T-cell (primary cell): ENCODE data around the gene STAT6. TPM values are rescaled to one million over a fixed set of nuclear protein-coding genes. Genes with fewer than 3 reads are reported as not detected.

Source experiments
- ATAC-seq, 4 experiments: fragments of 200-7000 bp in 3 of 4; fragments of 150-1000 bp in 1 of 4; cut with Tn5 transposase; replicated peaks in 1 of 4; 1 replicate in 3 of 4; 2 replicates in 1 of 4; pipeline ENCODE4 v1.10.0; 2021; ENCODE audit warnings: moderate library complexity in 3 of 4, mild to moderate bottlenecking in 2 of 4, moderate number of reproducible peaks in 1 of 4
- CTCF ChIA-PET, 2 donors: fragments of 300-600 bp; sonication (Branson Sonifier 250); formaldehyde crosslinking; loops; one replicate each; lab custom pipeline; 2022; ENCODE audit warnings: antibody characterized with exemption in 2 of 2; lab: Charles Lee
- POLR2A ChIA-PET, 2 donors: fragments of 300-600 bp; sonication (Branson Sonifier 250); formaldehyde crosslinking; loops; one replicate each; lab custom pipeline; 2022; ENCODE audit warnings: antibody characterized with exemption in 2 of 2; lab: Charles Lee
- DNase-seq, 35 experiments: peaks; one replicate each; pipeline versions ENCODE4 v3.0.0 to v3.0.0-alpha.2; 2013 to 2023
- H3K27ac ChIP-seq: one replicate; pipeline ENCODE4 v1.5.1; 2013; ENCODE audit warnings: low read length
- H3K27me3 ChIP-seq, 2 experiments: replicated peaks in 1 of 2; 1 replicate in 1 of 2; 2 replicates in 1 of 2; pipeline versions ENCODE4 v1.6.1 to v1.7.0; 2013; ENCODE audit warnings: low read length in 1 of 2, mixed read lengths in 1 of 2; ENCODE audit not compliant: control insufficient read depth in 2 of 2, insufficient read depth in 2 of 2; ENCODE audit errors: extremely low read depth in 1 of 2
- H3K36me3 ChIP-seq, 2 donors: 1 replicate in 1 of 2; 2 replicates in 1 of 2; pipeline versions ENCODE4 v1.6.1 to v1.7.0; 2013; ENCODE audit warnings: low read length in 1 of 2; ENCODE audit not compliant: control insufficient read depth in 2 of 2, insufficient read depth in 1 of 2; ENCODE audit errors: extremely low read depth in 1 of 2
- H3K4me1 ChIP-seq, 2 experiments: 1 replicate in 1 of 2; 2 replicates in 1 of 2; pipeline versions ENCODE4 v1.6.1 to v1.7.0; 2013; ENCODE audit warnings: low read length in 2 of 2, mixed read lengths in 1 of 2; ENCODE audit not compliant: insufficient read depth in 2 of 2, control insufficient read depth in 1 of 2; ENCODE audit errors: extremely low read depth in 1 of 2
- H3K4me3 ChIP-seq, 2 donors: 1 replicate in 1 of 2; 2 replicates in 1 of 2; pipeline versions ENCODE4 v1.5.1 to v1.7.0; 2013; ENCODE audit warnings: mild to moderate bottlenecking in 2 of 2, low read length in 1 of 2, moderate library complexity in 1 of 2; ENCODE audit not compliant: control insufficient read depth in 1 of 2; ENCODE audit errors: extremely low read depth in 1 of 2
- H3K9me3 ChIP-seq: 2 replicates; pipeline ENCODE4 v1.7.0; 2013
- H3K27ac Mint-ChIP-seq, 2 donors: one replicate each; pipeline ENCODE4 v1.8.0; 2020 to 2021; ENCODE audit warnings: mild to moderate bottlenecking in 2 of 2, mixed read lengths in 2 of 2
- H3K27me3 Mint-ChIP-seq, 2 donors: one replicate each; pipeline ENCODE4 v1.8.0; 2021 to 2022; ENCODE audit warnings: mixed read lengths in 2 of 2
- H3K36me3 Mint-ChIP-seq: one replicate; pipeline ENCODE4 v1.8.0; 2021; ENCODE audit warnings: mixed read lengths
- H3K4me1 Mint-ChIP-seq, 3 donors: one replicate each; pipeline ENCODE4 v1.8.0; 2020 to 2022; ENCODE audit warnings: mixed read lengths in 3 of 3, mild to moderate bottlenecking in 1 of 3
- H3K4me3 Mint-ChIP-seq, 3 donors: one replicate each; pipeline ENCODE4 v1.8.0; 2020 to 2022; ENCODE audit warnings: mild to moderate bottlenecking in 3 of 3, mixed read lengths in 3 of 3, moderate library complexity in 3 of 3
- H3K9me3 Mint-ChIP-seq, 3 donors: one replicate each; pipeline ENCODE4 v1.8.0; 2020 to 2022; ENCODE audit warnings: mixed read lengths in 3 of 3
- WGBS: methylation state at CpG from one replicate; pipeline ENCODE4 v1.1.5; 2013; ENCODE audit warnings: missing lambda C conversion rate; ENCODE audit not compliant: insufficient coverage; 5-methylcytosine and 5-hydroxymethylcytosine counted together
- total RNA-seq, 35 experiments: library from RNA in 6 of 35; stranded (reverse) in 6 of 35; fragments of 120-200 nt in 1 of 35; gene quantifications; one replicate each; pipeline versions ENCODE4 v1.2.1 to v1.2.4 and lab custom pipeline; 2013 to 2026

STAT6 gene
- total RNA-seq, 5 donors from 2014 or later (not counting 1 experiment from before 2014, with no cell fraction given) = 227 to 348 (median 341) TPM

DNA sequence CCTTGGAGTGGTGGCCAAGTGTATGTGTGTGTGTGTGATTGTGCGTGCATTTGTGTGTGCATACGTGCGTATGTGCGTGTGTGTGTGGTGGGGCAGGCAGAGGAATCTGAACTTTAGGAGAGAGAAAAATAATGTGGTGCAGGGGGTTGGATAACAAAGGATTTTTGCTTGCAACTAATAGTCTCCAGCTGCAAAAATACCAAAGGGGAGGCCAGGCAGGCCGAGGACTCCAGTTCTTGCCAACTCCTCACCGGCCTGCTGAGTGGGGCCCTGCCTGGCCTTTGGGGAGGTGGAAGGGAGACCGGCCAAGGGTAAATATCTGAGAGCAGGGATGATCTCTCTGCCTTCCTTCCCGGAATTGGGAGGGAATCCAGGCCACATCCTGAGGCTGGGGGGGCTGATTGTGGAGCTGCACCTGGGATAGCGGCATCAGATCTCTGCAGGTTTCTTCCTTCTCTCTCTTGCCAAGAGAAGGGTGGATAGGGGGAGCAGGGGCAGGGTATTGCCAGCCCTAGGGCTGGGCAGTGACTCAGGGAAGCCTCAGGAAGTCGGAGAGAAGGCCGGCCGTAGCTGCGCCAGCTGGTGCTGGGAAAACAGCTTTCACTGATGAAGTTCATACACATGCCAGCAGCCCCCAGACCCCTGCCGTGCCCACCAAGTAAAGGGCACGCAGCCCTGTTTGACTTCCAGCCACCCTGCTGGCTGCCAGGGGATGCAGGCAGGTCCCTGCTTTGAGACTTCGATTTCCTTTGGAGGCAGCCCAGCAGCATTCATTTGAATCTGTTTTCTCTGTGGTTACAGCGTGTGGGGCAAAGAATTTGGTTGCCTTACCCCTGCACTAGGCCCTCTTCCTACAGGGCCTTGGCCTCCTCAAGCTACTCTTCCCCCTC, 40.8 kb upstream of the STAT6 start:
- ChIA-PET CTCF (no interaction called here), POLR2A (no interaction called here)
- peaks cover 7% of the 10 kb centered on the region for H3K36me3 Mint-ChIP-seq
- H3K9me3 Mint-ChIP-seq = no peaks in the 10 kb centered on the region
- Histone ChIP-seq H3K36me3 (no peaks in the 10 kb centered on the region), H3K4me3 (no peak overlapping the region), H3K9me3 (no peaks in the 10 kb centered on the region), H3K4me1 (no peaks in the 10 kb centered on the region), H3K27me3 (peaks cover 0 to 13% of the 10 kb centered on the region in 2 experiments), H3K27ac (no peak overlapping the region)
- H3K4me3 Mint-ChIP-seq = no peak overlapping the region
- no peak for ATAC-seq
- DNase-seq = no peak
- no peak overlapping the region for H3K27ac Mint-ChIP-seq
- 94% methylated on average over 8 of the region's 17 CpGs for WGBS
- peaks cover 0 to 2% of the 10 kb centered on the region in 2 donors for H3K27me3 Mint-ChIP-seq
- no peaks in the 10 kb centered on the region for H3K4me1 Mint-ChIP-seq

DNA sequence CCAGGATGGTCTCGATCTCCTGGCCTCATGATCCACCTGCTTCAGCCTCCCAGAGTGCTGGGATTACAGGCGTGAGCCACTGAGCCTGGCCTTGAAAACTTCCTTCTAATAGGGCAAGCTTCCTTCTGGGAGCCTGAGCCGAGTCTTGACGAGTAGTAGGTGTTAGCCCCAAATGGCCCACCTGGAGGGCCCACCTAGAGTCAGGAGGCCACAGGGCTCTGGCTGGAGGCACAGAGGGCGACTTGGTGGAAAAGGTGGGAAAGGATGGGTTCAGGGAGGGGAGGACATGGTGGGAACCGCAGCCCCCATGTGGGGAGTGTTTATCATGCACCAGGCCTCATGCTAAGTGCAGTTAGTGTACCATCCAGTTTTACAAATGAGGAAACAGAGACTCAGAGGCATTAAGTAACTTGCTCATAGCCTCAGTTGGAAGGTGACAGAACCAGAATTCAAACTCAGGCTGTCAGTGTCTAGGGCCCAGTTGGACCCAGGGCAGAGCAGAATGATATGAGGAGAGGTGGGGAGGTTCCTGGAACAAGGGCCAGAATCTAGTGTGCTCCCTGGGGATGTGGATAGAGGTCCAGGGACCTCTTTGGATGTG, 39.3 kb upstream of the STAT6 start:
- Mint-ChIP-seq H3K27me3 (no peaks in the 10 kb centered on the region), H3K4me1 (no peaks in the 10 kb centered on the region), H3K9me3 (no peaks in the 10 kb centered on the region), H3K36me3 (peaks cover 6% of the 10 kb centered on the region), H3K27ac (no peak overlapping the region), H3K4me3 (no peak overlapping the region)
- ChIA-PET CTCF (no interaction called here), POLR2A (no interaction called here)
- Histone ChIP-seq H3K27ac (no peak overlapping the region), H3K4me1 (no peaks in the 10 kb centered on the region), H3K4me3 (no peak overlapping the region), H3K27me3 (peaks cover 0 to 3% of the 10 kb centered on the region in 2 experiments), H3K9me3 (no peaks in the 10 kb centered on the region), H3K36me3 (no peaks in the 10 kb centered on the region)
- WGBS = 83% methylated on average over 4 of the region's 6 CpGs
- no peak for DNase-seq
- no peak for ATAC-seq

DNA sequence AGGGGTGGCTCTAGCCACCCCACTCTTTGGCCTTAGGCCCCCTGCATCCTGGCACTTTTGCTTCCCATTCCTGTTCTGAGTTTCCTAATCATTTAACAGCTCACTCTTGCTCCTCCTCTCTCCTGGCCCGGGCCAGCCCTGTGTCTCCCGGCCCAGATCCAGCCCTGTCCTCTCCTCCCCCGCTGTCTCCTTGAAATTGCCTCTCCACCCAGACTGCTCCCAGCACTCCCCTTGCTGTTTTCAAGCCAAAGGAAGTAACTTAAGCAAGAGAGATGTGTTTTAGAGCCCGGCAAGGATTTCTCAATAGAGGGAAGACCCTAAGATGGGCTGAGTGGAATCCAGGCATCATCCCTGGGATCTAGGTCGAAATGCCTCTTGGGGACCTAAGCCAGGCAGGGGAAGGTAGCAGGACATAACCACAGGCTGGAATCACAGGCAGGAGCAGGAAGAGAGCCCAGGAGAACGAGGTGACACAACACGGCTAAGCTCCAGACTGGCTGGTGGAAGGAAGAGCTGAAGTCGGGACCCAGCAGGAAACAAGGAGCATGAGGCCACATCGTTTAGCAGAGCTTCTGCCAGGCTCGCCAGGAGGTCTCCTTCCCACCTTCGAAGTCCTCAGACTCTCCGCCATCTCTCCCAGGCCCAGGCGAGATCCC, 38.2 kb upstream of the STAT6 start:
- H3K36me3 Mint-ChIP-seq = peaks cover 11% of the 10 kb centered on the region
- H3K4me3 Mint-ChIP-seq = no peak overlapping the region
- Histone ChIP-seq H3K4me1 (no peaks in the 10 kb centered on the region), H3K4me3 (no peak overlapping the region), H3K27me3 (peaks cover 0 to 3% of the 10 kb centered on the region in 2 experiments), H3K27ac (no peak overlapping the region), H3K36me3 (no peaks in the 10 kb centered on the region), H3K9me3 (no peaks in the 10 kb centered on the region)
- 72% methylated on average over 6 of the region's 13 CpGs for WGBS
- ChIA-PET CTCF (interaction anchor here (0.5 to 0.7 kb wide), 2 partner anchors 9 to 101 kb away, joined by 4 to 9 read pairs; no protein-coding TSS in a partner anchor), POLR2A (no interaction called here)
- H3K4me1 Mint-ChIP-seq = no peaks in the 10 kb centered on the region
- ATAC-seq = no peak
- no peak overlapping the region for H3K27ac Mint-ChIP-seq
- DNase-seq = no peak
- H3K9me3 Mint-ChIP-seq = no peaks in the 10 kb centered on the region
- H3K27me3 Mint-ChIP-seq = no peaks in the 10 kb centered on the region

DNA sequence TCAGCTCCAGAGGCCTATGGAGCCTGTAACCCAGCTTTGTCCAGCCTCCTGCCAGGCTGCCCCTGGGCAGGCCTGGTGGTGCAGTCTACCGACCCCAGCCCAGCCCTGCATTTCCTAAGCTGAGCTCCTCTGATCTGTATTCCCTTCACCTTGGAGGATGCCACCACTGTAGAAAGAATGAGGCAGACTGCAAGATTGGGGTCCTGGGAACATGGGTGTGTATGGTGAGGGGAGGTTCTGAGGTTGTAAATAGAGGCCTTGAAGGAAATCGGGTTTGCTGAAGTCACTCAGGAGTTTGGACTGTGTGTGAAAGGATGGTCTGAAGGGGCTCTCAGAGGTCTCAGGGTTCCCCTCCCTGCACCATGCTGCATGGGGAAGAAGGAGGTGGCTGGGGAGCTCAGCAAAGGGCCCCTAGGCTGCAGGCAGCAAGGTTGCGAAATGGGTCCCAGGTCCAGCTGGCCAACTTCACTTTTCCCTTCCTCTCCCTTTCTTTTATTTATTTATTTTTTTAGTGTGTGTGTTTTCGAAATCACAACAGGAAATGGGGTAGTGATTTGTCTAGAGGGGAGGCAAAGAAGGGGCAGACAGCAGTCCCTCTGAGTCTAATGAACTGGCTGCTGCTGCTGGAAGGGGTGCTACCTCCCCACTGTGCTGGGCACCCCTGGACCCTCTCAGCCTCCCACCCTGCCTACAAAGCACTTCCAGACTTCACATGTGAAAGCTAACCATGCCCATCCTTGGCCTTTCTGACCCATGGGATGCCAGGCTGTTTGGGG, 37.5 kb upstream of the STAT6 start:
- Mint-ChIP-seq H3K4me3 (no peak overlapping the region), H3K36me3 (peaks cover 11% of the 10 kb centered on the region), H3K4me1 (peaks cover 0 to 2% (median 0%) of the 10 kb centered on the region in 3 donors), H3K27ac (no peak overlapping the region), H3K9me3 (no peaks in the 10 kb centered on the region), H3K27me3 (no peaks in the 10 kb centered on the region)
- ChIA-PET CTCF (interaction anchor here in 1 of 2 donors (0.5 kb wide), 1 partner anchor 102 kb away, joined by 9 read pairs; no protein-coding TSS in a partner anchor), POLR2A (no interaction called here)
- WGBS = 92% methylated on average over 2 of the region's 4 CpGs
- no peaks in the 10 kb centered on the region for H3K9me3 ChIP-seq
- H3K36me3 ChIP-seq = no peaks in the 10 kb centered on the region
- DNase-seq = no peak
- H3K27ac ChIP-seq = no peak overlapping the region
- no peak for ATAC-seq
- no peak overlapping the region for H3K4me3 ChIP-seq
- peaks cover 0 to under 1% of the 10 kb centered on the region in 2 experiments for H3K4me1 ChIP-seq
- H3K27me3 ChIP-seq = peaks cover 0 to 4% of the 10 kb centered on the region in 2 experiments

DNA sequence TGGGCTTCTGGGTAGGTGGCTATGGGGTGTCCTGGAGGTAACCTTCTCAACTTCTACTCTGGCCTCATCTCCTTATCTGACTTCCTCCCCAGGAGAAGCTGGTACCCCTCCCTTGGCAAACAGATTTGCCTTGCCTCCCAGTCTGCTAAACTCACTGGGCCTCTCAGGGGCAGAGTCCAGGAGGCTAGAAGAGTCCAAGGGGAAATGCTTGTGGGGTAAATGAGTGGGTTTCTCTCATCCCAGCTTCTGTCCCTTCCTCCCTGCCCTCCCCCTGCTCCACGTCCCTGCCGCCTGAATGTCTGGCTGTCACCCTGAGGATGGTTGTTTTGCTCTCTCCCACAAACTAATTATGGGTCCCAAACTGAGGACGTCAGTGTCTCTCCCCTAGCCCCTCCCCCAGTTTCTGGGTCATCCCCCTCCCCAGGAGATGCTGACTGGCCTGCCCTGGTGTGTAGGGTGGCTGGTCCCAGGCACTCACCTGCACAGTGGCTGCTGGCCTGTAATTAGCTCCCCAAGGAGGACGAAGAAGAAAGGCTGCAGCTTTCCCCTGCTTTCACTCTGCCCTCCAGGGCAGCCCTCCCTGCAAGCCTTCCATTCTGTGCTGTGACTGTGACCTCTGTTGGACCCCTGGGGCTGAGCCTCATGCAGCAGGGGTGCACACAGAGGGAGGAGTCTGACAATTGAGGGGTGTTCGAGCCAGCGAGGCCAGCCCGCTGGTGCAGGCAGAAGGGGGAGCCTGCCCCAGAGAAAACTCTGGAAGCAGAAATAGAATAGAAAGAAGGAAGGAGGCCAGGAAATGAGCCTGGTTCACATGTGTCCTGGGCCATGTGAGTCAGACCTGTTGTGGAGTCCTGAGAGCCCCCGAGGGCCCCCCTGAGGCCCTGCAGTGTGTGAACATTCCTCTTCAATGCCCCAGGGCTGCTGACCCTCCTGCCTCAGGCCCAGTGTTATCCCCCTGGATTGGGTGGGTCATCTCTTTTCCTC, 36.1 kb upstream of the STAT6 start, which contains the start of gene LRP1-AS:
Gene LRP1-AS, minus strand, starts transcription at position 659 of the 984 bp plus-strand sequence.
- H3K9me3 Mint-ChIP-seq = no peaks in the 10 kb centered on the region
- Histone ChIP-seq H3K27me3 (peaks cover 0 to 6% of the 10 kb centered on the region in 2 experiments), H3K4me3 (no peak within 1 kb of the TSS), H3K27ac (no peak within 1 kb of the TSS), H3K4me1 (peaks cover 0 to 11% of the 10 kb centered on the region in 2 experiments), H3K36me3 (no peaks in the 10 kb centered on the region), H3K9me3 (no peaks in the 10 kb centered on the region)
- ATAC-seq = no peak
- CTCF ChIA-PET = interaction anchor here (0.6 kb wide), 2 partner anchors 129 to 568 kb away, joined by 3 to 4 read pairs; no protein-coding TSS in a partner anchor
- peaks cover 11% of the 10 kb centered on the region for H3K36me3 Mint-ChIP-seq
- H3K27me3 Mint-ChIP-seq = no peaks in the 10 kb centered on the region
- WGBS = 97% methylated on average over 3 of the region's 8 CpGs
- no peak within 1 kb of the TSS for H3K27ac Mint-ChIP-seq
- peaks cover 7 to 8% (median 8%) of the 10 kb centered on the region in 3 donors for H3K4me1 Mint-ChIP-seq
- H3K4me3 Mint-ChIP-seq = no peak within 1 kb of the TSS
- DNase-seq = no peak
- POLR2A ChIA-PET = no interaction called here
